Kidney epithelial cell (primary cell): ENCODE results near the gene UGT2B7. TPM values are rescaled to one million over a fixed set of nuclear protein-coding genes. Genes with fewer than 3 reads are reported as not detected.

ENCODE experiments used
- DNase-seq: peaks from one replicate; pipeline ENCODE4 v3.0.0-alpha.2; 2010; ENCODE audit warnings: low read depth
- H3K27me3 ChIP-seq: 2 replicates; pipeline ENCODE4 v1.6.0; 2011; ENCODE audit warnings: low read length; ENCODE audit not compliant: control insufficient read depth, insufficient read depth
- H3K36me3 ChIP-seq: 2 replicates; pipeline ENCODE4 v1.5.1; 2011; ENCODE audit warnings: low read length; ENCODE audit not compliant: control insufficient read depth, insufficient read depth
- H3K4me3 ChIP-seq: 2 replicates; pipeline ENCODE4 v1.5.1; 2011; ENCODE audit warnings: low read depth, mild to moderate bottlenecking, control low read depth, low read length
- CTCF ChIP-seq: IDR thresholded peaks from 2 replicates; pipeline ENCODE4 v1.5.1; 2011; ENCODE audit warnings: mild to moderate bottlenecking, moderate library complexity, low read length, control low read depth, inconsistent platforms; ENCODE audit not compliant: insufficient read depth, poor library complexity, severe bottlenecking
- total RNA-seq: library from RNA; depleted of rRNA; stranded (reverse); fragments of >200 nt; gene quantifications from 2 replicates; pipeline ENCODE4 v1.2.3, GENCODE V29; 2015

The UGT2B7 gene
- total RNA-seq, 1 donor from 2014 or later: 45.9 TPM

- no peaks in the 10 kb centered on the region for H3K27me3 ChIP-seq
- no peak overlapping the region for H3K4me3 ChIP-seq
- no peak for DNase-seq
- no peak for TF ChIP-seq CTCF
- peaks cover 4% of the 10 kb centered on the region for H3K36me3 ChIP-seq
Measured at GRCh38 chr4:69064391-69064790, 31.9 kb upstream of the UGT2B7 start.

GRCh38 chr4:69066945-69067344, 29.3 kb upstream of the UGT2B7 start:
- TF ChIP-seq CTCF: no peak
- H3K27me3 ChIP-seq: no peaks in the 10 kb centered on the region
- H3K4me3 ChIP-seq: no peak overlapping the region
- H3K36me3 ChIP-seq: peaks cover 4% of the 10 kb centered on the region
- DNase-seq: no peak

- Histone ChIP-seq H3K4me3 (no peak overlapping the region), H3K27me3 (no peaks in the 10 kb centered on the region), H3K36me3 (no peaks in the 10 kb centered on the region)
- TF ChIP-seq CTCF: no peak
- DNase-seq: no peak
Measured at GRCh38 chr4:69069085-69069484, 27.2 kb upstream of the UGT2B7 start.

- no peak for TF ChIP-seq CTCF
- DNase-seq: no peak
- Histone ChIP-seq H3K36me3 (no peaks in the 10 kb centered on the region), H3K4me3 (no peak overlapping the region), H3K27me3 (no peaks in the 10 kb centered on the region)
Measured at GRCh38 chr4:69070590-69070989, 25.7 kb upstream of the UGT2B7 start.

- no peak for DNase-seq
- no peak for TF ChIP-seq CTCF
- H3K36me3 ChIP-seq: no peaks in the 10 kb centered on the region
- H3K4me3 ChIP-seq: no peak overlapping the region
- H3K27me3 ChIP-seq: no peaks in the 10 kb centered on the region
Measured at GRCh38 chr4:69071286-69071685, 25.0 kb upstream of the UGT2B7 start.

- Histone ChIP-seq H3K4me3 (no peak overlapping the region), H3K27me3 (no peaks in the 10 kb centered on the region), H3K36me3 (no peaks in the 10 kb centered on the region)
- TF ChIP-seq CTCF: no peak
- no peak for DNase-seq
Measured at GRCh38 chr4:69073375-69073774, 22.9 kb upstream of the UGT2B7 start.
